Ovary (tissue), 9 donors: ENCODE measurements around the gene SLC12A9. TPM values are rescaled to one million over a fixed set of nuclear protein-coding genes. Genes with fewer than 3 reads are reported as not detected.

Experiments
- DNase-seq, 5 donors: peaks; one replicate each; pipeline ENCODE4 v3.0.0-alpha.2; 2019 to 2020
- H3K27ac ChIP-seq, 2 donors: fragments of 200-600 bp; one replicate each; pipeline versions ENCODE4 v1.5.1 to v1.8.0; 2019 to 2022
- H3K27me3 ChIP-seq: fragments of 200-600 bp; one replicate; pipeline ENCODE4 v1.8.0; 2022
- H3K36me3 ChIP-seq: fragments of 200-600 bp; sonication (generic); one replicate; pipeline ENCODE4 v1.5.1; 2019
- H3K4me1 ChIP-seq: one replicate; pipeline ENCODE4 v1.8.1; 2013; ENCODE audit warnings: mild to moderate bottlenecking, moderate library complexity; ENCODE audit not compliant: insufficient read depth
- H3K4me3 ChIP-seq: fragments of 200-600 bp; sonication (generic); one replicate; pipeline ENCODE4 v1.5.1; 2017
- H3K9me3 ChIP-seq, 2 donors: fragments of 200-600 bp in 1 of 2; sonication (generic) in 1 of 2; one replicate each; pipeline versions ENCODE4 v1.5.1 to v1.8.1; 2013 to 2019; ENCODE audit warnings: mild to moderate bottlenecking in 1 of 2, moderate library complexity in 1 of 2
- CTCF ChIP-seq, 3 donors: fragments of 450-650 bp in 2 of 3; fragments of 200-600 bp in 1 of 3; IDR thresholded peaks; one replicate each; pipeline versions ENCODE4 v1.5.1 to v1.8.0; 2016 to 2022; ENCODE audit warnings: antibody characterized with exemption in 3 of 3, mild to moderate bottlenecking in 1 of 3
- EP300 ChIP-seq: sonication (generic); formaldehyde crosslinking; IDR thresholded peaks from one replicate; pipeline ENCODE4 v1.6.1; 2017; ENCODE audit warnings: antibody characterized with exemption
- POLR2A ChIP-seq: fragments of 450-650 bp; IDR thresholded peaks from one replicate; pipeline ENCODE4 v1.6.1; 2017; ENCODE audit warnings: antibody characterized with exemption, mild to moderate bottlenecking, moderate library complexity
- WGBS, 3 donors: extraction: QIAGEN DNeasy Blood & Tissue Kit in 1 of 3; methylation state at CpG; one replicate each; pipeline versions ENCODE4 v1.1.5 to v1.1.7; 2013 to 2017; 5-methylcytosine and 5-hydroxymethylcytosine counted together
- intact Hi-C, 4 donors: fragments of 100-400 bp; cut with DNase I; formaldehyde crosslinking; loops; one replicate each; pipeline versions ENCODE4 v1.11.0 to v1.15.1; 2022 to 2023
- polyA plus RNA-seq, 2 donors: library from polyadenylated mRNA; stranded (reverse); fragments of 200-250 nt in 1 of 2; fragments of 350-450 nt in 1 of 2; fragmentation: Illumina TruSeq in 1 of 2; extraction: RNeasy Lipid Tissue Mini Kit (QIAGEN cat#74804) in 1 of 2; gene quantifications; one replicate each; pipeline ENCODE4 v1.2.3, GENCODE V29; 2013 to 2014
- total RNA-seq, 7 donors: library from RNA; depleted of rRNA in 2 of 7; stranded (reverse); fragments of >200 nt in 2 of 7; fragmentation: NEBNext Ultra II Directional in 3 of 7; extraction: Animal tissue kit (Norgen Biotek cat#: 25700) in 3 of 7; gene quantifications; one replicate each; pipeline versions ENCODE4 v1.1.0 to v1.2.4, GENCODE V29; 2016 to 2023
- donor health status: DM: no; HTN: no; CAD: no; lungs with moderate emphysema.
- donor health status: DM: no; HTN: no; CAD: no.
- donor health status: Bipolar disorder and iron deficiency.
- donor health status: DM: yes; HTN: yes; CAD: no.
- donor health status: DM: no; HTN: no; CAD: no.
- donor health status: DM: yes; HTN: yes; CAD: no.

The SLC12A9 gene
- total and polyA plus RNA-seq, 9 donors, result 4.7 to 31.8 (median 25.2) TPM

- Histone ChIP-seq H3K4me1 (peaks cover 7% of the 10 kb centered on the region), H3K4me3 (no peak overlapping the region), H3K27ac (peak overlapping the region in 1 of 2 donors; percentile 89), H3K27me3 (no peaks in the 10 kb centered on the region), H3K9me3 (no peaks in the 10 kb centered on the region), H3K36me3 (no peaks in the 10 kb centered on the region)
- peak; percentile 45 to 75 (median 61) for DNase-seq
- 30 to 39% (median 32%) methylated on average over 20 of the region's 20 CpGs for WGBS, 3 donors
- no peak for TF ChIP-seq CTCF (IDR thresholded peaks at IDR 0.05)
- intact Hi-C loops, result no loop called here
Measured at GRCh38 chr7:100829150-100829716, 23.3 kb upstream of the SLC12A9 start.

GRCh38 chr7:100830396-100830795 is 22.1 kb upstream of the SLC12A9 start:
- intact Hi-C loops, result no loop called here
- WGBS, 3 donors, result 58 to 79% (median 75%) methylated on average over 4 of the region's 4 CpGs
- no peaks in the 10 kb centered on the region for H3K36me3 ChIP-seq
- no peak for DNase-seq
- no peaks in the 10 kb centered on the region for H3K9me3 ChIP-seq
- H3K4me3 ChIP-seq, result no peak overlapping the region
- H3K27ac ChIP-seq, result no peak overlapping the region
- TF ChIP-seq CTCF (IDR thresholded peaks at IDR 0.05) (no peak), POLR2A (no peak), EP300 (no peak)
- H3K27me3 ChIP-seq, result no peaks in the 10 kb centered on the region
- peaks cover 6% of the 10 kb centered on the region for H3K4me1 ChIP-seq

- H3K27ac ChIP-seq, result no peak overlapping the region
- peaks cover 10% of the 10 kb centered on the region for H3K4me1 ChIP-seq
- DNase-seq, result no peak
- no peaks in the 10 kb centered on the region for H3K36me3 ChIP-seq
- intact Hi-C loops, result no loop called here
- 92 to 95% (median 92%) methylated on average over 5 of the region's 5 CpGs for WGBS, 3 donors
- no peaks in the 10 kb centered on the region for H3K27me3 ChIP-seq
- no peak overlapping the region for H3K4me3 ChIP-seq
- H3K9me3 ChIP-seq, result no peaks in the 10 kb centered on the region
- TF ChIP-seq CTCF (IDR thresholded peaks at IDR 0.05) (no peak), POLR2A (no peak), EP300 (no peak)
Measured at GRCh38 chr7:100832281-100832633, 20.3 kb upstream of the SLC12A9 start.

- intact Hi-C loops, result loop anchor here in 3 of 4 donors (5.0 kb wide), 2 partner anchors 34 to 129 kb away; partner anchors contain the start of gene POP7 (in 1 of the 3)
- WGBS, 3 donors, result 38 to 61% (median 47%) methylated on average over 17 of the region's 17 CpGs
- Histone ChIP-seq H3K27me3 (no peaks in the 10 kb centered on the region), H3K4me1 (peaks cover 3% of the 10 kb centered on the region), H3K9me3 (no peaks in the 10 kb centered on the region), H3K36me3 (no peaks in the 10 kb centered on the region), H3K27ac (peak overlapping the region; percentile 21 to 69), H3K4me3 (no peak overlapping the region)
- no peak for TF ChIP-seq EP300
- no peak for TF ChIP-seq POLR2A
- no peak for TF ChIP-seq CTCF (IDR thresholded peaks at IDR 0.05)
- DNase-seq, result peak in 4 of 5 donors; percentile 43 to 57 (median 52)
Measured at GRCh38 chr7:100835903-100836811, 16.4 kb upstream of the SLC12A9 start.
